NB4 (cell line): ENCODE data around the gene LRRK1.

Source experiments
- DNase-seq: peaks from one replicate; pipeline ENCODE4 v3.0.0; 2010; ENCODE audit warnings: low read depth
- H3K4me3 ChIP-seq: one replicate; pipeline ENCODE4 v1.5.1; 2011; ENCODE audit warnings: mild to moderate bottlenecking, low read depth, low read length, moderate library complexity
- CTCF ChIP-seq: IDR thresholded peaks from one replicate; pipeline ENCODE4 v1.5.1; 2012; ENCODE audit warnings: low read depth, low read length
- MAX ChIP-seq: IDR thresholded peaks from 2 replicates; pipeline ENCODE4 v1.6.1; 2011; ENCODE audit warnings: low read depth, low read length
- MYC ChIP-seq: IDR thresholded peaks from 2 replicates; pipeline ENCODE4 v1.6.1; 2011; ENCODE audit warnings: low read depth, low read length
- POLR2A ChIP-seq: IDR thresholded peaks from 2 replicates; pipeline ENCODE4 v1.6.1; 2011; ENCODE audit warnings: mild to moderate bottlenecking; ENCODE audit not compliant: insufficient read length; ENCODE audit errors: extremely low read depth

Gene LRRK1

GRCh38 chr15:101089579-101090427 is 170.6 kb downstream of the LRRK1 start:
- TF ChIP-seq MYC (no peak), POLR2A (no peak), CTCF (no peak), MAX (no peak)
- DNase-seq: no peak
- no peak overlapping the region for H3K4me3 ChIP-seq

- DNase-seq: no peak
- TF ChIP-seq POLR2A (no peak), MYC (no peak), MAX (0 out of 2 replicates have a peak, but pooled peaks have one; percentile 8), CTCF (no peak)
These were observed 171.3 kb downstream of the LRRK1 start for GRCh38 chr15:101090428-101090790.

GRCh38 chr15:101091080-101092017 is 172.2 kb downstream of the LRRK1 start:
- no peak overlapping the region for H3K4me3 ChIP-seq
- no peak for DNase-seq
- TF ChIP-seq MYC: no peak
- no peak for TF ChIP-seq POLR2A
- TF ChIP-seq CTCF: no peak
- no peak for TF ChIP-seq MAX

More at GRCh38 chr15:101090428-101090790, 171.3 kb downstream of the LRRK1 start:
- no peak overlapping the region for H3K4me3 ChIP-seq

GRCh38 chr15:101092156-101092866 is 173.2 kb downstream of the LRRK1 start:
- DNase-seq: no peak
- no peak for TF ChIP-seq CTCF
- no peak for TF ChIP-seq POLR2A
- TF ChIP-seq MAX: no peak
- no peak for TF ChIP-seq MYC
- H3K4me3 ChIP-seq: no peak overlapping the region

- H3K4me3 ChIP-seq: no peak overlapping the region
- no peak for TF ChIP-seq POLR2A
- TF ChIP-seq MAX: no peak
- TF ChIP-seq CTCF: no peak
- no peak for TF ChIP-seq MYC
- DNase-seq: no peak
These were observed 173.7 kb downstream of the LRRK1 start for GRCh38 chr15:101092867-101093202.
